Muscle layer of duodenum (tissue), 2 donors: Measurements from ENCODE around the gene TLE1.
"Not testable (repeated sequence)": the region's sequence is repeated elsewhere in the genome, so short reads cannot be mapped to it uniquely, and the experiment has no call there.

ENCODE experiments used
- H3K27ac ChIP-seq: one replicate; pipeline ENCODE4 v1.7.0; 2013; ENCODE audit warnings: mild to moderate bottlenecking, low read length
- H3K27me3 ChIP-seq: one replicate; pipeline ENCODE4 v1.7.0; 2013; ENCODE audit warnings: low read depth, mild to moderate bottlenecking, control low read depth, low read length
- H3K36me3 ChIP-seq, 2 donors: one replicate each; pipeline ENCODE4 v1.7.0; 2013; ENCODE audit warnings: low read length in 2 of 2, control low read depth in 1 of 2, mild to moderate bottlenecking in 1 of 2; ENCODE audit not compliant: insufficient read depth in 2 of 2, control insufficient read depth in 1 of 2
- H3K4me1 ChIP-seq, 2 donors: one replicate each; pipeline ENCODE4 v1.7.0; 2013; ENCODE audit warnings: low read length in 2 of 2, mild to moderate bottlenecking in 2 of 2, control low read depth in 1 of 2, moderate library complexity in 1 of 2; ENCODE audit not compliant: insufficient read depth in 2 of 2, control insufficient read depth in 1 of 2
- H3K4me3 ChIP-seq, 2 donors: one replicate each; pipeline ENCODE4 v1.7.0; 2013; ENCODE audit warnings: low read length in 2 of 2, low read depth in 1 of 2, mild to moderate bottlenecking in 1 of 2
- H3K9me3 ChIP-seq, 2 donors: one replicate each; pipeline ENCODE4 v1.7.0; 2013; ENCODE audit warnings: low read length in 2 of 2, control low read depth in 1 of 2, mild to moderate bottlenecking in 1 of 2; ENCODE audit not compliant: control insufficient read depth in 1 of 2
- donor health status: healthy.

The TLE1 gene

GRCh38 chr9:81689343-81690175 lies at the start of gene TLE1:
TLE1 (minus strand) TSS chr9:81689547; CDS start chr9:81688240, 1,307 bp downstream.
- H3K4me3 ChIP-seq: peak within 1 kb of the TSS; percentile 82 to 86
- no peaks in the 10 kb centered on the region for H3K36me3 ChIP-seq
- H3K4me1 ChIP-seq: peaks cover 11 to 12% of the 10 kb centered on the region in 2 donors
- H3K27ac ChIP-seq: peak within 1 kb of the TSS; percentile 63
- no peaks in the 10 kb centered on the region for H3K9me3 ChIP-seq
- no peaks in the 10 kb centered on the region for H3K27me3 ChIP-seq

- H3K27me3 ChIP-seq: no peaks in the 10 kb centered on the region
- H3K9me3 ChIP-seq: no peaks in the 10 kb centered on the region
- peaks cover 0 to 4% of the 10 kb centered on the region in 2 donors for H3K4me1 ChIP-seq
- H3K36me3 ChIP-seq: no peaks in the 10 kb centered on the region
- H3K27ac ChIP-seq: no peak overlapping the region
- no peak overlapping the region for H3K4me3 ChIP-seq
These were observed 48.6 kb upstream of the TLE1 start for GRCh38 chr9:81737871-81738507.

DNA sequence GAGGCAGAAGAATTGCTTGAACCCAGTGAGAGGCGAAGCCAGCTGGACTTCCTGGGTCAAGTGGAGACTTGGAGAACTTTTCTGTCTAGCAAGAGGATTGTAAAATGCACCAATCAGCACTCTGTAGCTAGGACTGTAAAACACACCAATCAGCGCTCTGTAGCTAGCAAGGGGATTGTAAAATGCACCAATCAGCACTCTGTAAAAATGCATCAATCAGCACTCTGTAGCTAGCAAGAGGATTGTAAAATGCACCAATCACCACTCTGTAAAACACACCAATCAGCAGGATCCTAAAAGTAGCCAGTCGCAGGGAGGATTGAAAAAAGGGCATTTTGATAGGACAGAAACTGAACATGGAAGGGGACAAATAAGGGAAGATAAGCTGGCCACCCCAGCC lies 41.2 kb upstream of the TLE1 start:
- H3K36me3 ChIP-seq, H3K9me3 ChIP-seq, H3K4me1 ChIP-seq, H3K27ac ChIP-seq, H3K27me3 ChIP-seq, H3K4me3 ChIP-seq: not testable (repeated sequence)

GRCh38 chr9:81729135-81729534 lies 39.8 kb upstream of the TLE1 start:
- Histone ChIP-seq H3K36me3 (no peaks in the 10 kb centered on the region), H3K27me3 (no peaks in the 10 kb centered on the region), H3K27ac (no peak overlapping the region), H3K4me3 (peak overlapping the region in 1 of 2 donors; percentile 26), H3K9me3 (no peaks in the 10 kb centered on the region), H3K4me1 (no peaks in the 10 kb centered on the region)

DNA sequence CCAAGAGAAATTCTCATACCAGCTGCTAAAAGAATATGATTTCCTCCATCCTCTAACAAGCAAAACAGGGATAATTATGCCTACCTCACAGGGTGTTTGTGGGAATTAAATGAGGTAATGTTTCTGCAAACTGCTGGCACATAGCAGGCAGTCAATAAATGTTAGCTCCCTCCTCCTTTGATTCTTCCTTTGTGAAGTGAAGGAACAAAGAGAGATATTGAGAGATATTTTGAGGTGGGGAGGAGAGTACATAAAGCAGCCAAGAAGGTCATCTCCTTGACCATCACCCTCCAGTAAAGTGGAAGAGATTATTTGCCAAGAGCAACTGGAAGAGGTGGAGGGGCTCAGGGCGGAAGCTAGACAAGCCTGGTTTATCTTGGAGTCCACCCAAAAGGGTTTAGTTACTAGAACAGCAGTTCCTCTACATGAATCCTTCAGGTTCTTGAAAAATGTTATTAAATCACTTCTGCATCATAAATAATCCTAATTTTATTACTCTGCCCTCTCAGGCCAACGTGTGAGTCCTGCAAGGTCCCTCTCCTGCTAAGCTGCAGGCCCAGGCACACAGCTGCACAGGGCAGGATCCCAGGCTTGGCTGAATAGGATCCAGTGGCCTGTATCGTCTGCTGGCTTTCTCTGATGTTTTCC lies 35.0 kb upstream of the TLE1 start:
- H3K4me3 ChIP-seq: no peak overlapping the region
- no peaks in the 10 kb centered on the region for H3K9me3 ChIP-seq
- no peaks in the 10 kb centered on the region for H3K4me1 ChIP-seq
- H3K27me3 ChIP-seq: no peaks in the 10 kb centered on the region
- H3K27ac ChIP-seq: no peak overlapping the region
- no peaks in the 10 kb centered on the region for H3K36me3 ChIP-seq

- no peak overlapping the region for H3K27ac ChIP-seq
- H3K27me3 ChIP-seq: no peaks in the 10 kb centered on the region
- no peaks in the 10 kb centered on the region for H3K36me3 ChIP-seq
- H3K9me3 ChIP-seq: no peaks in the 10 kb centered on the region
- H3K4me1 ChIP-seq: no peaks in the 10 kb centered on the region
- H3K4me3 ChIP-seq: no peak overlapping the region
These were observed 32.9 kb upstream of the TLE1 start for GRCh38 chr9:81722277-81722676.

- H3K4me1 ChIP-seq: no peaks in the 10 kb centered on the region
- no peaks in the 10 kb centered on the region for H3K36me3 ChIP-seq
- no peaks in the 10 kb centered on the region for H3K27me3 ChIP-seq
- no peaks in the 10 kb centered on the region for H3K9me3 ChIP-seq
- no peak overlapping the region for H3K27ac ChIP-seq
- no peak overlapping the region for H3K4me3 ChIP-seq
These were observed 31.2 kb upstream of the TLE1 start for GRCh38 chr9:81720450-81721086.

- Histone ChIP-seq H3K9me3 (no peaks in the 10 kb centered on the region), H3K4me1 (no peaks in the 10 kb centered on the region), H3K27me3 (no peaks in the 10 kb centered on the region), H3K27ac (no peak overlapping the region), H3K36me3 (no peaks in the 10 kb centered on the region), H3K4me3 (no peak overlapping the region)
These were observed 30.6 kb upstream of the TLE1 start for GRCh38 chr9:81719972-81720371.

- no peaks in the 10 kb centered on the region for H3K4me1 ChIP-seq
- no peak overlapping the region for H3K4me3 ChIP-seq
- H3K27me3 ChIP-seq: no peaks in the 10 kb centered on the region
- no peak overlapping the region for H3K27ac ChIP-seq
- no peaks in the 10 kb centered on the region for H3K9me3 ChIP-seq
- H3K36me3 ChIP-seq: no peaks in the 10 kb centered on the region
These were observed 28.9 kb upstream of the TLE1 start for GRCh38 chr9:81718244-81718643.

GRCh38 chr9:81717747-81718077 lies 28.4 kb upstream of the TLE1 start:
- no peaks in the 10 kb centered on the region for H3K27me3 ChIP-seq
- no peaks in the 10 kb centered on the region for H3K9me3 ChIP-seq
- no peaks in the 10 kb centered on the region for H3K4me1 ChIP-seq
- no peak overlapping the region for H3K4me3 ChIP-seq
- H3K36me3 ChIP-seq: no peaks in the 10 kb centered on the region
- H3K27ac ChIP-seq: no peak overlapping the region

- Histone ChIP-seq H3K27me3 (no peaks in the 10 kb centered on the region), H3K27ac (no peak overlapping the region), H3K9me3 (no peaks in the 10 kb centered on the region), H3K36me3 (no peaks in the 10 kb centered on the region), H3K4me1 (no peaks in the 10 kb centered on the region), H3K4me3 (no peak overlapping the region)
These were observed 27.9 kb upstream of the TLE1 start for GRCh38 chr9:81717061-81717746.
